Measurements from ENCODE around the gene RORB.
A peak's percentile ranks its signal among the peaks of the same experiment; 100 is the strongest.

Gene RORB

GRCh38 chr9:74554751-74555419, 57.8 kb downstream of the RORB start:
- no peak for TF ChIP-seq CTCF (IDR thresholded peaks at IDR 0.05; ENCODE audit: unreplicated experiment in 3 of 3)

GRCh38 chr9:74555565-74555964, 58.4 kb downstream of the RORB start:
- Mint-ChIP-seq H3K36me3 (ENCODE audit: low read depth) (no peaks in the 10 kb centered on the region), H3K27ac (no peak overlapping the region), H3K27me3 (ENCODE audit: low read depth) (no peaks in the 10 kb centered on the region), H3K4me1 (peaks cover 9% of the 10 kb centered on the region), H3K9me3 (no peaks in the 10 kb centered on the region), H3K4me3 (no peak overlapping the region)
- TF ChIP-seq CTCF (IDR thresholded peaks at IDR 0.05; ENCODE audit: unreplicated experiment in 3 of 3) = no peak

More at GRCh38 chr9:74554751-74555419, 57.8 kb downstream of the RORB start:
- peak overlapping the region in 1 of 3 experiments; percentile 16 for H3K27ac Mint-ChIP-seq
- H3K9me3 Mint-ChIP-seq = no peaks in the 10 kb centered on the region
- no peak overlapping the region for H3K4me3 Mint-ChIP-seq
- H3K4me1 Mint-ChIP-seq = peaks cover 9% of the 10 kb centered on the region
- H3K36me3 Mint-ChIP-seq (ENCODE audit: low read depth) = no peaks in the 10 kb centered on the region
- no peaks in the 10 kb centered on the region for H3K27me3 Mint-ChIP-seq (ENCODE audit: low read depth)

- no peak for TF ChIP-seq CTCF (IDR thresholded peaks at IDR 0.05; ENCODE audit: unreplicated experiment in 3 of 3)
- no peak overlapping the region for H3K27ac Mint-ChIP-seq
Measured at GRCh38 chr9:74556685-74557084, 59.5 kb downstream of the RORB start.

GRCh38 chr9:74557571-74557970, 60.4 kb downstream of the RORB start:
- no peaks in the 10 kb centered on the region for H3K9me3 Mint-ChIP-seq
- no peak for TF ChIP-seq CTCF (IDR thresholded peaks at IDR 0.05; ENCODE audit: unreplicated experiment in 3 of 3)
- H3K27ac Mint-ChIP-seq = no peak overlapping the region
- H3K27me3 Mint-ChIP-seq (ENCODE audit: low read depth) = peaks cover 4% of the 10 kb centered on the region
- no peak overlapping the region for H3K4me3 Mint-ChIP-seq
- peaks cover 9% of the 10 kb centered on the region for H3K4me1 Mint-ChIP-seq
- H3K36me3 Mint-ChIP-seq (ENCODE audit: low read depth) = no peaks in the 10 kb centered on the region

More at GRCh38 chr9:74556685-74557084, 59.5 kb downstream of the RORB start:
- Mint-ChIP-seq H3K4me3 (no peak overlapping the region), H3K9me3 (no peaks in the 10 kb centered on the region), H3K36me3 (ENCODE audit: low read depth) (no peaks in the 10 kb centered on the region), H3K4me1 (peaks cover 9% of the 10 kb centered on the region), H3K27me3 (ENCODE audit: low read depth) (no peaks in the 10 kb centered on the region)

- H3K4me1 Mint-ChIP-seq = no peaks in the 10 kb centered on the region
- H3K27me3 Mint-ChIP-seq (ENCODE audit: low read depth) = peaks cover 4% of the 10 kb centered on the region
- H3K4me3 Mint-ChIP-seq = no peak overlapping the region
- H3K27ac Mint-ChIP-seq = no peak overlapping the region
- no peaks in the 10 kb centered on the region for H3K9me3 Mint-ChIP-seq
- TF ChIP-seq CTCF (IDR thresholded peaks at IDR 0.05; ENCODE audit: unreplicated experiment in 3 of 3) = no peak
- no peaks in the 10 kb centered on the region for H3K36me3 Mint-ChIP-seq (ENCODE audit: low read depth)
Measured at GRCh38 chr9:74562611-74563010, 65.5 kb downstream of the RORB start.

GRCh38 chr9:74570879-74571512, 73.9 kb downstream of the RORB start:
- no peaks in the 10 kb centered on the region for H3K9me3 Mint-ChIP-seq
- peaks cover 7% of the 10 kb centered on the region for H3K4me1 Mint-ChIP-seq
- H3K27ac Mint-ChIP-seq = no peak overlapping the region
- no peak overlapping the region for H3K4me3 Mint-ChIP-seq
- H3K36me3 Mint-ChIP-seq (ENCODE audit: low read depth) = no peaks in the 10 kb centered on the region
- TF ChIP-seq CTCF (IDR thresholded peaks at IDR 0.05; ENCODE audit: unreplicated experiment in 3 of 3) = peak; percentile 80 to 89 (median 83)
- H3K27me3 Mint-ChIP-seq (ENCODE audit: low read depth) = peaks cover 6% of the 10 kb centered on the region
